GM19240 (cell line): ENCODE data around the gene ARHGAP33.
"Not testable (repeated sequence)": the region's sequence is repeated elsewhere in the genome, so short reads cannot be mapped to it uniquely, and the experiment has no call there.

Experiments used
- DNase-seq: peaks from one replicate; pipeline ENCODE4 v3.0.0; 2011; ENCODE audit warnings: low spot score; ENCODE audit not compliant: insufficient read length

The ARHGAP33 gene

GRCh38 chr19:35790981-35791813 lies 15.8 kb downstream of the ARHGAP33 start:
- DNase-seq, result no peak

- DNase-seq, result no peak
These were observed 16.5 kb downstream of the ARHGAP33 start for GRCh38 chr19:35791814-35792279.

DNA sequence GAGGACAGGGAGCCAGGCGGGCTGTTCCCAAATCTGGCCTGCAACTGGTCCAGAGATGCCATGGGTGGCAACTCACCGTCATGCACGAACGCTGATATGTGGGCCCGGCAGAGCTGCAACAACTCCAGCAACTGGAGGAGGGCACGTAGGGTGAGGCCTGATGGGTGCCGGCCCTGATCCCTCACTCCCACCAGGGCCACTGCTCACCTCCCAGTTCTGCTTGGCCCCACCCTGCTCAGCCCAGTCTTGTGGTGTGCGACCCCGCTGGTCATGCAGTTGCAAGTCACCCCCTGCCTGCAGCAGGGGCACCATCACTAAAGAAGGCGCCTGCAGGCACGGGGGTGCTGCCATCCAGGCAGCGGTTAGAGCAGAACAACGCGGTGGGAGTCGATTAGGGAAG lies 16.9 kb downstream of the ARHGAP33 start:
- no peak for DNase-seq

- no peak for DNase-seq
These were observed 17.5 kb downstream of the ARHGAP33 start for GRCh38 chr19:35792888-35793287.

DNA sequence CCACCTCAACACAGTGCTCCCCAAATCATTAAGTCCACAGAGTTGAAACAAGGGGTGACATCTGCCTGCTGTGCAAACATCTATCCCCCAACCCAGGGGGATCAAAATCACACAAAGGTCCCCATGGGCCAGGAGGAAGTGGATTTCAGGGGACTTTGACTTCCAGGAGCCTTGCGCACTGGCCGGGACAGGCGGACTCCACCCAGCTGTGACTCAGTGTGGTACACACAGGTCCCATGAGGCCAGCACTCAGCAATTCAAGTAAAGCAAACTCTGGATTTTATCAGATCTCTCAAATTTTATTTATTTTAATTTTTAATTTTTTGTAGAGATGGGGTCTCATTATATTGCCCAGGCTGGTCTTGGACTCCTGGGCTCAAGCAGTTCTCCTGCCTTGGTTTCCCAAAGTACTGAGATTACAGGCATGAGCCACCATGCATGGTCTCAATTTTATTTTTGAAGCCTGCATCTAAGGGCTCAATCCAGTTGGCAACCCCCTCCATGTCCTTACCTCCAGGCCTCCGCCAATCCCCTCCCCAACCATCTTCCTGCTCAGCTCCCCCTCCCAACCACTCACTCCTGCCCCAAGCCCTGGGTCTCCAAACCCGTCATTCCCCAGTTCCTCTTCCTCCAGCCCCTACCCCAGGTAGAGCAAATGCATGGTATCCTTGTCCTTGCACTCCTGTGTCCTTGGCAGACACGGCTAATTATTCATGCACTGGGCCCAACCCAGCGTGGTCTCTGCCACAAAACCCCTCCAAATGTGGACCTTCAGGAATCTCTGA lies 18.2 kb downstream of the ARHGAP33 start:
- DNase-seq, result no peak

DNA sequence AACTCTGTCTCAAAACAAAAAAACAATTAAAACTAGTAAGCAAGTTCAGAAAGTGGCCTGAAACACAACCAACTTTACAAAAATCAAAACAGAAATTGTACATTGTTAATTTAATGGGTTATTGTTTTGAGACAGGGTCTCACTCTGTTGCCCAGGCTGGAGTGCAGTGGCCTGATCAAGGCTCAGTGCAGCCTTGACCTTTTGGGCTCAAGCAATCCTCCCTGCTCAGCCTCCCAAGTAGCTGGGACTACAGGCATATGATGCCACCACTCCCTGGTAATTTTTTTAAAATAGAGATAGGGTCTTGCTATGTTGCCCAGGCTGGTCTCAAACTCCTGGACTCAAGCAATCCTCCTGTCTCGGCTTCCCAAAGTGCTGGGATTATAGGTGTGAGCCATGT lies 20.2 kb downstream of the ARHGAP33 start:
- DNase-seq, result not testable (repeated sequence)

- no peak for DNase-seq
These were observed 21.5 kb downstream of the ARHGAP33 start for GRCh38 chr19:35796645-35797542.

GRCh38 chr19:35797663-35798062 lies 22.3 kb downstream of the ARHGAP33 start:
- no peak for DNase-seq

DNA sequence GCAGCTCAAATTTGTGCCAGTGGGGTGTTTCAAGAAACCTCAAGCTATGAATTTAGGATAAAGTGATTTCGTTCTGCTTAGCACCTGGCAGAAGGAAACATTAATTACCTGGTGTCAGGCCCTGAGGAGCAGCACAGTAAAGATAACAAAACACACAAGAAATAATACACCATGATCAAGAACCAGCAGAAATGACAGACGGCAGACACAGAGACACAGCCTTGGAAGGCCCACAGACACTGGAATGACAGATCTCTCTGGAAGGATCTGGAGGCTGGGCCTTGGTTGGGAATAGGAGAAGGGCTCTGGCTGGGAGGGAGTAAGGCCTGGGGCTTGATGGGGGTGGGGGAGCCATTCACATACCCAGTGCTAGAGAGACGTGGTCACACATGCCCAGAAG lies 26.5 kb downstream of the ARHGAP33 start:
- DNase-seq, result no peak

DNA sequence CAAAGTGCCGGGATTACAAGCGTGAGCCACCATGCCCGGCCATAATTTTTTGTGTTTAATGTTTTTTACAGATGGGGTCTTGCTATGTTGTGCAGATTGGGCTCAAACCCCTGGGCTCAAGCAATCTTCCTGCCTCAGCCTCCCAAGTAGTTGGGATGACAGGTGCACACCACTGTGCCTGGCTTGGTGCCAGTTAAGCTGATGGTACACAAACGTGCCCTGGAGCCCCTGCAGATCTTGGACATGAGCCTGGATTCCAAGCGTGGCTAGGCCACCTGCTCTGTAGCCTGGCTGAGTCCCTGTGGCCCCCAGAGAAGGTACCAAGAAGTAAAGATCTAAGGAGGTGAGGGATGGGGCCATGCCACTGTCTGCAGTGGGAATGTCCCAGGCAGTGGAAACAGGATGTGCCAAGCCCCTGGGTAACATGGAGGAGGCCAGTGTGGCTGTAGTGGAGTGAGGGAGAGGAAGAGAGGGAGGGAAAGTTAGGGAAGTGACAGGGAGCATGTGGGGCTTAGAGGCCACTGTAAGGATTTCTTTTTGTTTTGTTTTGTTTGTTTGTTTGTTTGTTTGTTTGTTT lies 30.2 kb downstream of the ARHGAP33 start:
- DNase-seq, result no peak

- no peak for DNase-seq
These were observed 31.2 kb downstream of the ARHGAP33 start for GRCh38 chr19:35806597-35806996.

DNA sequence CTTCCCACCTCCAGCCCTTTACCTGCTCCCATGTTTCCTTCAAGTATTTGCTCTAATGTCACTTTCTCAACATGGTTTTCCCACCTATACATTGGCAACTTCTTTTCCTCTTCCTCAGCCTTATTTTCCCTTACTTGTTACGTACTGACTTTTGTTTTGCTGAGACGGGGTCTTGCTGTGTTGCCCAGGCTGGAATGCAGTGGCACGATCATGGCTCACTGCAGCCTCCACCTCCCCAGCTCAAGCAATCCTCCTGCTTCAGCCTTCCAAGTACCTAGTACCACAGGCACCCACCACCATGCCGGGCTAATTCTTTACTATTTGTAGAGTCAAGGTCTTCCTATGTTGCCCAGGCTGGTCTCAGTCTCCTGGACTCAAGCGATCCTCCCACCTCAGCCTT lies 32.3 kb downstream of the ARHGAP33 start:
- no peak for DNase-seq

GRCh38 chr19:35811317-35812219 lies 36.2 kb downstream of the ARHGAP33 start:
- no peak for DNase-seq

GRCh38 chr19:35812220-35813042 lies 37.1 kb downstream of the ARHGAP33 start, which contains the start of gene PRODH2:
Gene PRODH2, minus strand, starts transcription at chr19:35812845. Its CDS starts 40 bp downstream, at chr19:35812805.
- DNase-seq, result no peak

DNA sequence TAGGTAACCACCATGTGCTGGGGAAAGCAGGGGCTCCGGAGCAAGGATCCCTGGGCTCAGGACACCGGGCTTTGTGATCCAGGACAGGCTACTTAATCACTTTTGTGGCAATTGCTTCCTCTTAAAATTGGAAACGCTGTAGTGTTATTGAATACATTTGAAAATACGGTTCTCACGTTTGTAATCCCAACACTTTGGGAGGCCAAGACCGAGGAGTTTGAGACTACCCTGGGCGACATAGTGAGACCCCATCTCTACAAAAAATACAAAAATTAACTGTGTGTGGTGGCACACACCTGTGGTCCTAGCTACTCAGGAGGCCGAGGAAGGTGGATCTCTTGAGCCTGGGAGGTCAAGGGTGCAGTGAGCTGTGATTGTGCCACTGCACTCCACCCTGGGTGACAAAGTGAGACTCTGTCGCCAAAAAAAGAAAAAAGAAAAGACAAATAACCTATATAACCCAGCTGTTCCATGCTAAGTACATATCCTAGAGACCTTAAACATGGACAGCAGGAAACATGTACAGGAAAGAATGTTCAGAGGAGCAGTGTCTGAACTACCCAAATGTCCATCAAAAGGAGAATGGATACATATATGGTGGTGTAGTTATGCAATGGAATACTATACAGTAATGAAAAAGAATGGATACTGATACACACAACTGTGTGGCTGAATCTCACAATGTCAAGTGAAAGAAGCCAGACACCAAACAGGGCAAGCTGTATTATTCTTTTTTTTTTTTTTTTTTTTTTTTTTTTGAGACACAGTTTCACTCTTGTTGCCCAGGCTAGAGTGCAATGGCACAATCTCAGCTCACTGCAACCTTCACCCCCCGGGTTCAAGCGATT lies 37.9 kb downstream of the ARHGAP33 start:
- no peak for DNase-seq

DNA sequence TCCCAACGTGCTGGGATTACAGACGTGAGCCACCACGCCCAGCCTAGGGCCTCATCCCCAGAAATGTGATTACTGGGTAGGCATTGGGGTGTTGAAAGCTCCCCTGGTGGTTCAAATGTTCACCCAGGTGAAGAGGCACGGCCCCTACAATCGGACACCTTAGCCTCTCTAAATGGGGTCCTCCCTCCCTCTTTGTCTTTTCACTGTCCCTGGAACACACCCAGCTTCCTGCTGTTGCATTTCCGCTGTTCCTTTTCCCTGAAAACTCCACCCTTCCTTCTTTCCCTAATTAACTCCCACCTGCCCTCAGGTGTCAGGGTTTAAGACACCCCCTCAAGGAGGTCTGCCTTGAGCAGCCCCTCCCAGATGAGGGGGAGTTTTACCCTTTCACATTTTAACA lies 40.9 kb downstream of the ARHGAP33 start:
- no peak for DNase-seq

GRCh38 chr19:35816846-35817245 lies 41.5 kb downstream of the ARHGAP33 start:
- DNase-seq, result no peak

- DNase-seq, result no peak
These were observed 43.1 kb downstream of the ARHGAP33 start for GRCh38 chr19:35818445-35818844.
